T-helper 1 cell treated with Interleukin-12 subunit alpha and Interleukin-12 subunit beta and Interleukin-4 antibody, amounts not matched to agents 30 μg/mL and 1 μg/mL, for 36 hours (primary cell): Measurements from ENCODE around the gene GPR42.

Experiments used
- H3K27ac Mint-ChIP-seq: one replicate; pipeline ENCODE4 v1.8.0; 2021; ENCODE audit warnings: mild to moderate bottlenecking, mixed read lengths
- H3K27me3 Mint-ChIP-seq: one replicate; pipeline ENCODE4 v1.8.0; 2021; ENCODE audit warnings: low read depth, mixed read lengths
- H3K36me3 Mint-ChIP-seq: one replicate; pipeline ENCODE4 v1.8.0; 2021; ENCODE audit warnings: low read depth, mixed read lengths
- H3K4me1 Mint-ChIP-seq: one replicate; pipeline ENCODE4 v1.8.0; 2021; ENCODE audit warnings: low read depth, mixed read lengths
- H3K4me3 Mint-ChIP-seq: one replicate; pipeline ENCODE4 v1.8.0; 2021; ENCODE audit warnings: mild to moderate bottlenecking, moderate library complexity, mixed read lengths
- H3K9me3 Mint-ChIP-seq: one replicate; pipeline ENCODE4 v1.8.0; 2021; ENCODE audit warnings: mixed read lengths

The GPR42 gene

DNA sequence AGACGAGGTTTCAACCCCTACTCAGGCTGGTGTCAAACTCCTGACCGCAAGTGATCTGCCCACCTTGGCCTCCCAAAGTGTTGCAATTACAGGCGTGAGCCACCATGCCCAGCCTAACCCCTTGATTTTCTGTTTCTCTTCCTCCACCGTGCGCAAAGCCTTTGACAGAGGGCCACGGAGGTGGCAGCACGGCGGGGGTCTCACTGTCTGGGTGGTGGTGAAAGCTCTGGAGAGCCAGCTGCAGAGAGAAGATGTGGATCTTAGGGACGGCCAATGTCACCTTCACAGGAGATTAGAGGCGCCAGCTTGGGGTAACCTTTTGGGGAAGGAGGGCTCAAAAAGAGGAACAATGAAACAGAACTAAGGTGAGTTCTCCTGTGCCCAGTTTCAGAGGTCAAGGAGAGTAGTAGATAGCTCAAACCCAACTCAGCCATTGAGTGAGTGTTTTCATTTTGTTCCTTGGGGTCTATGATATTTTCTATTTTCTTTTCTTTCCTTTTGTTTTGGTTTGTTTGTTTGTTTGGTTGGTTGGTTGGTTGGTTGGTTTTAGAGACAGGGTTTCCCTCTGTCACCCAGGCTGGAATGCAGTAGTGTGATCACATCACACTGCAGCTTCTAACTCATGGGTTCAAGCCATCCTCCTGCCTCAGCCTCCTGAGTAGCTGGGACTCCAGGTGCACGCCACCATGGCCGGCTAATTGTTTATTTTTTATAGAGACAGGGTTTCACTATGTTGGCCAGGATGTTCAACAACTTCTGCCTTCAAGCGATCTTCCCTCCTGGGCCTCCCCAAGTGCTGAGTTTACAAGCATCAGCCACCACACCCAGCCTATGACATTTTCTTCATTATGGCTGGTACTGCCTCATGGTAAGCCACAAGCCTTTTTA lies 37.7 kb downstream of the GPR42 start:
- no peaks in the 10 kb centered on the region for H3K9me3 Mint-ChIP-seq
- H3K27me3 Mint-ChIP-seq = peaks cover 31% of the 10 kb centered on the region
- H3K4me3 Mint-ChIP-seq = no peak overlapping the region
- H3K36me3 Mint-ChIP-seq = no peaks in the 10 kb centered on the region
- no peak overlapping the region for H3K27ac Mint-ChIP-seq
- H3K4me1 Mint-ChIP-seq = no peaks in the 10 kb centered on the region

DNA sequence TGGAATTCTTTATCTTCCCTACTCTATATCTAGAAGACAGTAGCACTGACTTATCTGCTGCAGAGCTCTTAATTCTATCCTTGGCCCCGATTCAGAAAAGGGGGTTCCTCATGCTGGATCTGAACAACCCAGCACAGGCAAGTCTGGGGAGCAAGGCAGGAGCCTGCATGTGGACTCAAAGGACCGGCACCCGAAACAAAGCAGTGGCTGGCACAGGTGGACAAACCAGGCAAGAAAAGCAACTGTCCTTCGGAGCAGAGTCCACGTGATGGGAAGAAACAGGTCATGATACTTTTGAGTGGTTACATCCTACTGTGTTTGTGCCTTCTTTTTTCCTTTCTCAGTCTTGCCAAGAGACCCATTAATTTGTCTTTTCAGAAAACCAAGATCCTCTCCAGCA lies 38.3 kb downstream of the GPR42 start:
- Mint-ChIP-seq H3K4me3 (no peak overlapping the region), H3K27me3 (peaks cover 31% of the 10 kb centered on the region), H3K9me3 (no peaks in the 10 kb centered on the region), H3K27ac (no peak overlapping the region), H3K36me3 (no peaks in the 10 kb centered on the region), H3K4me1 (no peaks in the 10 kb centered on the region)

DNA sequence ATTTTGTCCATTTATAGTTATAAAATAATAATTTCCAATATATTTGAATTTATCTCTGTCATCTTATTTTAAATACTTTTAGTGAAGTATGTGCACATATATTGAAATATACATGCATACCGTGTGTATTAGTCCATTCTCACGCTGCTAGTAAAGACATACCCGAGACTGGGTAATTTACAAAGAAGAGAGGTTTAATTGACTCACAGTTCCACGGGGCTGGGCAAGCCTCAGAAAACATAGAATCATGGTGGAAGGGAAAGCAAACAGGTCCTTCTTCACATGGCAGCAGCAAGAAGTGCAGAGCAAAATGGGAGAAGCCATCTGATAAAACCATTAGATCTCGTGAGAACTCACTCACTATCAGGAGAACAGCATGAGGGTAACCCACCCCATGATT lies 39.6 kb downstream of the GPR42 start:
- H3K9me3 Mint-ChIP-seq = no peaks in the 10 kb centered on the region
- no peak overlapping the region for H3K27ac Mint-ChIP-seq
- H3K27me3 Mint-ChIP-seq = peaks cover 33% of the 10 kb centered on the region
- no peaks in the 10 kb centered on the region for H3K36me3 Mint-ChIP-seq
- H3K4me1 Mint-ChIP-seq = no peaks in the 10 kb centered on the region
- no peak overlapping the region for H3K4me3 Mint-ChIP-seq

DNA sequence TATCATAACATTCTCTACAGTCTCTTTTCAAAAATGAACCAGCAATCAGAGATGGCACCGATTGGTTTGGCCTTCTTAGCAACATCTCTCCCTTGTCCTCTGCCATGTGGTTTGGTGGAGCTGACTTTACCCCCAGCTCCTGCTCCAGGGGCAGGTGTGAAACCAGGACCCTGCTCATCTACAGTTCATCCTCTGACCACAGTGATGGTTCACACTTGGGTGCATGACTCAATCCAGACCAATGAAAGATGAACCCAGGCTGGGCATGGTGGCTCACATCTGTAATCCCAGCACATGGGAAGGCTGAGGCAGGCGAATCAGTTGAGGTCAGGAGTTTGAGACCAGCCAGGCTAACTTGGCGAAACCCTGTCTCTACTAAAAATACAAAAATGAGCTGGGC lies 43.6 kb downstream of the GPR42 start:
- Mint-ChIP-seq H3K36me3 (no peaks in the 10 kb centered on the region), H3K27me3 (peaks cover 48% of the 10 kb centered on the region), H3K4me1 (no peaks in the 10 kb centered on the region), H3K27ac (no peak overlapping the region), H3K4me3 (no peak overlapping the region), H3K9me3 (no peaks in the 10 kb centered on the region)

DNA sequence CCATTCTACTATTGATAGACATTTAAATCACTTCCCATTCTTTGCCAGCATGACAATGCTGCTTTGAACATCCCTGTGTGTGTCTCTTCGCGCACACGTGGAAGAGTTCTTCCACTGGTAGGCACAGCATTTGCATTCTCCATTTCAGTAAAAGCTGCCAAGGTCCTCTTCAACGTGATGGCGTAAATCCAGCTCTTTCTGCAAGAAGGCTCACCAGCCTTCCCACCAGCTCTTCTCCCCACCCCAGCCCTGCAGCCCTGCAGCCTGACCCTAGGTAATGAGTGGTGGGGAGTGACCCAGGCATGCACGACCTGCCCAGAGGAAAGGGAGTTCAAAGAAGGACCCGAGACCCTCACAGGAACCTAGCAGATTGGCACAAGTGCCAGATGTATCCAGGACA lies 45.5 kb downstream of the GPR42 start:
- Mint-ChIP-seq H3K4me3 (no peak overlapping the region), H3K27ac (no peak overlapping the region), H3K9me3 (no peaks in the 10 kb centered on the region), H3K36me3 (no peaks in the 10 kb centered on the region), H3K27me3 (peaks cover 37% of the 10 kb centered on the region), H3K4me1 (no peaks in the 10 kb centered on the region)

DNA sequence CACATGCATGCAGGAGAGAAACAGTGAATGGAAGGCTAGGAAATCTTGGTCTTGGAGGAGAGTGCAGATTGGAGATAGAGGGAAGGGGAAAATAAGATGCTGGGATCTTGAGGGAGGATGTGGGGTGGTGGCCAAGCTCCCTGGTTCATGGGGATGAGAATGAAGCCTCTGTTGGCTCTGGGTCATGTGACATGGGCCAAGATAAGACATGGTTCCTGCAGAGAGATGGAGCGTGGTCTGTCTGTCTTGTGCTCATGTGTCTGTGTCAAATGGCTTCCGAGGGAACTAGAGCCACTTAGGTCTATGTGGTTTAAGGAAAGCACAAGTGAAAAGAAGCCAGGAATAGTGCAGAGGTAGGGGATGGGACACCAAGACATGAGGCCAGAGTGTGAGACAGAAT lies 46.4 kb downstream of the GPR42 start:
- Mint-ChIP-seq H3K4me1 (no peaks in the 10 kb centered on the region), H3K4me3 (no peak overlapping the region), H3K27me3 (peaks cover 33% of the 10 kb centered on the region)

DNA sequence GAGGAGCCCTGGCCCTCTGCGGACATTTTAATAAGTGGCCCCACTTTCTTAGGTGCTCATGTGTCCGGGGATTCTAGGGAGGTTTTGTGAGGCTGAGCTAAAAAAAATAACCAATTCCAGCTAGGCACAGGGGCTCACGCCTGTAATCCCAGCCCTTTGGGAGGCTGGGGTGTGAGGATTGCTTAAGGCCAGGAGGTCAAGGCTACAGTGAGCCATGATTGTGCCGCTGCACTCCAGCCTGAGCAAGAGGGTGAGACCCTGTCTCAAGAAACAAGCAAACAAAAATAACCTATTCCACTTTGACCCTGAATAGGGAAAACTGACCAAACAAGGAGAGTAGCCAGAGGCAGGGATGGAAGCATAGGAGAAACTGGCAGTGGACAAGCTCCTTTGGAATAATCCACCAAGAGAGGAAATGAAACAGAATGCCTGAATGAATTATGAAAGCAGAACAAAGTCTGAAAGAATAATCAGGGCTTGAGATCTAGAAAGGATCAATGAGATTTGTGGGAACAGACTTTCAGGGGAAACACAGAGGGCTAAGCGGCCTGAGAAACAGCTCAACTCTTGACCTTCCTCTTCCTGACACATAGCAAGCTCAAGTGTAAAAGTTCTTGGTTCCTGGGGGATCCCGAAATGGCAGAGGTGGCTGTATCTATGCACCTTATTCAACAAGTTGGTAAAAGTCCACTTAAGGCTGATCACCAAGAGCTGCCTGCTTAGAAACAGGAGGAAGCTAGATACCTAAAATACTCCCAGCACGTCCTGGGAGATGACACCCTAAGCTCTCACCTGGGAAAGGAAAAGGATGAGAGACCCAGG lies 47.1 kb downstream of the GPR42 start:
- peaks cover 27% of the 10 kb centered on the region for H3K27me3 Mint-ChIP-seq

More for the DNA sequence above, 46.4 kb downstream of the GPR42 start:
- H3K36me3 Mint-ChIP-seq = no peaks in the 10 kb centered on the region
- H3K27ac Mint-ChIP-seq = no peak overlapping the region
- H3K9me3 Mint-ChIP-seq = no peaks in the 10 kb centered on the region

DNA sequence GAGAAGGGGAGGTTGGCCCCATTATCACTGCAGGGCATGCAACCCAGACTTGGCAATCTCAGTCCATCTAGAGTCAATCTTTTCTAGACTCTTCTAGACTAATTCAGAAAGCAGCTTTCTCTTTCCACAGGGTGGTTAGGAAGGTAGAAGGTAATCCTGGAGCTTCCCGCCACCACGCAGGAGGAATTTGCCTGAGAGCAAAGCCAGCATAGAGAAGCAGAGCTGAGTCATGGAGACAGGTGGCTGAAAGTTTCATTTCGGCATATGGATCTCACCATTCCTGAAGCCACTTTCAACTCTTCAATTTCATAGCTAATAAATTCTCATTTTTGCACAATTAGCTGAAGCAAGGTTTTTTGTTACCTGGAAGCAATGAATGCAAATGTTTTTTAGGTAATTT lies 48.2 kb downstream of the GPR42 start:
- H3K27me3 Mint-ChIP-seq = peaks cover 27% of the 10 kb centered on the region

More for the DNA sequence above, 47.1 kb downstream of the GPR42 start:
- Mint-ChIP-seq H3K27ac (no peak overlapping the region), H3K4me1 (no peaks in the 10 kb centered on the region), H3K4me3 (no peak overlapping the region), H3K36me3 (no peaks in the 10 kb centered on the region), H3K9me3 (no peaks in the 10 kb centered on the region)

DNA sequence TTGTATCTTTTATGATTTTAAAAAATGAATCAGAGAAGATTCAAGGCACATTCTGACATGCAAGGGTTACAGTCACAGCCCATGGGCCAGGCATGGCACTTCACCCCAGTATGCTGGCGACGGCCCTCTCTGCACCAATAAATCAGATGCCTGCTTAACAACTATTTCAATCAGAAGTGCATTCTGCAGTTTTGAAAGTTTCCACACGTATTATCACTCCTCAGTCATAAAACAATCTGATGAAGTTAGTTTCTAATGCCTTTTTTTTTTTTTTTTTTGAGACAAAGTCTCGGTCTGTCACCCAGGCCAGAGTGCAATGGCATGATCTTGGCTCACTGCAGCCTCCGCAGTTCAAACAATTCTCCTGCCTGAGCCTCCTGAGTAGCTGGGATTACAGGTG lies 48.9 kb downstream of the GPR42 start:
- Mint-ChIP-seq H3K4me3 (no peak overlapping the region), H3K9me3 (no peaks in the 10 kb centered on the region), H3K4me1 (no peaks in the 10 kb centered on the region), H3K27ac (no peak overlapping the region), H3K27me3 (peaks cover 27% of the 10 kb centered on the region), H3K36me3 (no peaks in the 10 kb centered on the region)

More for the DNA sequence above, 48.2 kb downstream of the GPR42 start:
- H3K36me3 Mint-ChIP-seq = no peaks in the 10 kb centered on the region
- no peak overlapping the region for H3K27ac Mint-ChIP-seq
- H3K4me1 Mint-ChIP-seq = no peaks in the 10 kb centered on the region
- no peak overlapping the region for H3K4me3 Mint-ChIP-seq
- H3K9me3 Mint-ChIP-seq = no peaks in the 10 kb centered on the region

DNA sequence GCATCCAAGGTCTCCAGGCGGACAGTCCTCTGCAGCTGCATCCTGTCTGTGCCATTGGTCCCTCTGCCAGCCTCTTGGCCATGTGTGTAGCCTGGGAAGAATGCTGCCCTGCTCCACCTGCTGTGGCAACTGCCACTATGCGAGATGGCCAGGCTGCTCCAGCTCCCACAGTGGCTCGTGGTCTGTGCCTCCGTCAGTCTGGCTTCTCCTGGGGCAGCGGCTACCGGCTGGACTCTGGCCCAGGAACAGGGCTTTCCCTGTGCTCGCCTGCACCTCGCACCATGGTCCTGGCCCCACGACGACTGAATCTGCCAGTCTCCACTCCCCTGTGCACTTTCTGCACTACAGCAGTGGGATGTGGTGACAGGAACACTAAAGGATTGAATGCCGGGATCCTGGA lies 50.5 kb downstream of the GPR42 start:
- Mint-ChIP-seq H3K36me3 (no peaks in the 10 kb centered on the region), H3K27me3 (peaks cover 16% of the 10 kb centered on the region), H3K9me3 (no peaks in the 10 kb centered on the region), H3K4me3 (no peak overlapping the region), H3K4me1 (no peaks in the 10 kb centered on the region), H3K27ac (no peak overlapping the region)
